HG03097 (cell line): ENCODE measurements around the gene ESPN.
"Not testable (repeated sequence)": the region's sequence is repeated elsewhere in the genome, so short reads cannot be mapped to it uniquely, and the experiment has no call there.

Source experiments
- ATAC-seq: cut with Tn5 transposase; IDR thresholded peaks from one replicate; pipeline ENCODE4 v1.9.1; 2021; ENCODE audit not compliant: unreplicated experiment, low FRiP score

Gene ESPN

GRCh38 chr1:6426277-6426971 is 1.8 kb downstream of the ESPN start:
- no peak for ATAC-seq

GRCh38 chr1:6426972-6427350 is 2.4 kb downstream of the ESPN start:
- no peak for ATAC-seq

DNA sequence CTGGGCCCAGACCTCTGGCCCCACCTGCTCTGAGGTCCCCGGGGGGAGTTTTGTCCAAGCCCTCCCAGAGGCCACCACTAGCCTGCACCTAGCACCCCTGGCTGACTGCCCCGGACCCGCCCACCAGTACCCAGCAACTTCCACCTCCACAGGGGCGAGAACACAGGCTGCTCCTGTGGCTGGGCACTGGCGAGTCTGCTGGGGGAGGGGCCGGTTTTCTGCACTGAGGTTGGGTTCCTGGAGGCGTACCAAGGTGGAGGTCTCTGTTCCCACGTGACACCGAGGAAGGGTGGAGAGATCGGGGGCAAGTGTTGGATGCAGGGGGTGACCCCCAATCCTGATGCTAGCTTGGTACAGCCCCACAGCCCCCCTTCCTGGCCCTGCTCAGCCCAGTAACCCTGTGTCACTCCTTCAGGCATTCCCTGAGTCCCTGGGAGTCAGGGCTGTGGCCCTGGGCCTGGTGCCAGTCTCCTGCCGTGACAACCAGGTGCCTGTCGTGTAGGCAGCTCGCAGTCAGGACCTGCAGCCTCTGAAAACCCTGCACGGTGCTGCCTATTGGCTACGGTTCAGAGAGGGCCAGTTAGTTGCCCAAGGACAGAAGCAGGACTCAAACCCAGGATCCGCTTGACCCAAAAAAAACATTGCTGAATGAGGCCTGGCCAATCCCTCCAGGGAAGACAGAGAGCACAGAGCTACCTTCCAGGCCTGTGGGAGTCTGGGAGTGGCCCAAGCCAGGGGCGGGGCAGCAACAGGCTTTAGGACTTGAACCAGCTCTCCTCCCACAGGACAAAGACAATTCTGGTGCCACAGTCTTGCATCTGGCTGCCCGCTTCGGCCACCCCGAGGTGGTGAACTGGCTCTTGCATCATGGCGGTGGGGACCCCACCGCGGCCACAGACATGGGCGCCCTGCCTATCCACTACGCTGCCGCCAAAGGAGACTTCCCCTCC is 3.1 kb downstream of the ESPN start:
- ATAC-seq: no peak

GRCh38 chr1:6428453-6428852 is 3.9 kb downstream of the ESPN start:
- not testable (repeated sequence) for ATAC-seq

GRCh38 chr1:6429660-6430411 is 5.3 kb downstream of the ESPN start:
- not testable (repeated sequence) for ATAC-seq

DNA sequence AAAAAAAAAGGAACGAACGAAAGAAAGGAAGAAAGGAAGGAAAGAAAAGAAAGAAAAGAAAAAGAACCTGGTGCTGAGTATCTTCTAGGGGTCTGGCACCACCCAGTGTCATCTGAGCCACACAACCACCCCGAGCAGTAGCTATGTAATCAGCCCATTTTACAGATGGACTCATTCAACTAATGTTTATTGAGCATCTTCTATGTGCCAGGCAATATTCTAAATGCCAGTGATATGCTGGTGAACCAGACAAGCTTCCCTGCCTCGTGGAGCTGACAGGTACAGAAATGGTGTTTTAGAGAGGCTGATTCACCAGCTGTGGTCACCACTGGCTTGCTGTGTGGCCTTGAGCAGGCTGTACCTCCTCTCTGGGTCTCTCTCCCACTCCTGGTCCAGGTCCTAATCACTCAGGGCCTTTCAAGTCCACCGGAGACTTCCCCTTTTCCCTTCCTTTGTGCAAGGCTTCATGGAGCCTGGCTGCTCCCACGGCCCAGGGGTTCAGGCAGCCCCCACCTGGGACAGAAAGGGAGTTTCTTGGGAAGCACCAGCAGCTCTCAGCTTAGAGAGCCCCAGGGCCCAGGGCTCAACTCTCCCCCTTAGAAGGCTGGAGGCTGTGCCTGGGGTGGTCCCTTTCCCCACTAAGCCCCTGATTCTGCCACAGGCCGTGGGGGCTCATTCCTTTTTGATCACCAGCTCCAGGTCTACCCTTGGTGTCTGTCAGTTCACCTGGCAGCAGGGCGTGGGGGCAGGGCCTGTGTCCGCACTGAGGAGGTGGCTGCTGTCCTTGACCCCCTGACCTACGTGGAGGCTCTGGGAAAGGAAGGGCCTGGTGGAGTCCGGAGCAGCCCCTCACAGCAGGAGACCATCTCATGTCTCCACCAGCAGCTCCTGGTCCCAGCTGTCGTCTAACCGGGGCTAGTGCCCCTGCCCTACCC is 7.3 kb downstream of the ESPN start:
- not testable (repeated sequence) for ATAC-seq

- no peak for ATAC-seq
Observed at GRCh38 chr1:6434186-6434585, 9.6 kb downstream of the ESPN start.

DNA sequence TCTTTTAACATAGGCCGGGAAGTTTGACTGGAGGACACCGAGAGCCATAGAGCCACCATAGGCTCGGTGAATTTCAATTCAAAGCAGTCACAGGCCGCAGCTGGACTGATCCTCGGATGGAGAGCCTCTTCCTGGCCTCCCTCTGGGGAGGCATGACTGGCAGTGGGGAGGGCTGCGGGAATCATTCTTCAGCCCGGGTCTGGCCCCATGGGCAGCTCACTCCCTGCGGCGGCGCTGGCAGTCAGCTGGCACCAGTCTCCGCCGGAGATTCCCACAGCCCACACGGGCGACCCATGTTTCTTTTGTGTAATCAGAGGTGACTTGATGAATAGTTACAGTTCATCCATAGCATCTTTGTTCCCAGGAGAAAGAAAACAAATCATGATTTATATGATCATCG is 10.6 kb downstream of the ESPN start:
- ATAC-seq: no peak

GRCh38 chr1:6435547-6435946 is 11.0 kb downstream of the ESPN start:
- no peak for ATAC-seq

- not testable (repeated sequence) for ATAC-seq
Observed at GRCh38 chr1:6436277-6436676, 11.7 kb downstream of the ESPN start.

DNA sequence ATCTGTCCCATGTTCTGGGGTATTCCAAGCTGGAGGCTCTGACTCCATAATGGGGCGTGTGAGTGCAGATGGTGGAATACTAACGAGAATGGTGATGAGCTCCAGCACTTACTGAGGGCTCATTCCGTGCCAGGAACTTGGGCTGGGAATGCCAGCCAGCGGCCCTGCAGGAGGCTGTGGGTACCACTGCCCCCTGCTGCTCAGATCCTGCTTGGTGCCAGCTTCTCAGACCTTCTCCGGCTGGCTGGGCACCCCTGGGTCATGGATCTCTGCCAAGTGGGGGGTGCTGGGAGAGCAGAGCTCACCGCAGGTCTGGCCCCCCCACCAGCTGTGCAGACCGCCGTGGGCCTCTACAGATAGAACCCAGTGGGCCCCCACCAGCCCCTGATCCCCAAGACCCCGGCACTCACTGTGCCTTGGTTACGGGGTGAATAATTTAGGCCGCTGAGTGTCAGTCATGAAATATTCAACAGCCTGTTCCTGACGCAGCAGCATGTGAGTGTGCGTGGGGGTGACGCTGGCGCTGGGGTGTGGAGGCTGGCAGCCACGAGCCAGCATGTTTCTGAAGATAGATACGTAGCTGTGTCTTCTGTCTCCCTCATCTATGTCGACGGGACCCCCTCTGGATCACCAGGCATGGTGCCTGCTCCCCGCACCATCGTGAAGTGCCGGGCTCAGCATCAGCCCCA is 12.6 kb downstream of the ESPN start:
- ATAC-seq: not testable (repeated sequence)

- no peak for ATAC-seq
Observed at GRCh38 chr1:6438047-6438525, 13.5 kb downstream of the ESPN start.

- no peak for ATAC-seq
Observed at GRCh38 chr1:6440198-6441126, 15.9 kb downstream of the ESPN start.

- ATAC-seq: no peak
Observed at GRCh38 chr1:6441586-6441985, 17.0 kb downstream of the ESPN start.

DNA sequence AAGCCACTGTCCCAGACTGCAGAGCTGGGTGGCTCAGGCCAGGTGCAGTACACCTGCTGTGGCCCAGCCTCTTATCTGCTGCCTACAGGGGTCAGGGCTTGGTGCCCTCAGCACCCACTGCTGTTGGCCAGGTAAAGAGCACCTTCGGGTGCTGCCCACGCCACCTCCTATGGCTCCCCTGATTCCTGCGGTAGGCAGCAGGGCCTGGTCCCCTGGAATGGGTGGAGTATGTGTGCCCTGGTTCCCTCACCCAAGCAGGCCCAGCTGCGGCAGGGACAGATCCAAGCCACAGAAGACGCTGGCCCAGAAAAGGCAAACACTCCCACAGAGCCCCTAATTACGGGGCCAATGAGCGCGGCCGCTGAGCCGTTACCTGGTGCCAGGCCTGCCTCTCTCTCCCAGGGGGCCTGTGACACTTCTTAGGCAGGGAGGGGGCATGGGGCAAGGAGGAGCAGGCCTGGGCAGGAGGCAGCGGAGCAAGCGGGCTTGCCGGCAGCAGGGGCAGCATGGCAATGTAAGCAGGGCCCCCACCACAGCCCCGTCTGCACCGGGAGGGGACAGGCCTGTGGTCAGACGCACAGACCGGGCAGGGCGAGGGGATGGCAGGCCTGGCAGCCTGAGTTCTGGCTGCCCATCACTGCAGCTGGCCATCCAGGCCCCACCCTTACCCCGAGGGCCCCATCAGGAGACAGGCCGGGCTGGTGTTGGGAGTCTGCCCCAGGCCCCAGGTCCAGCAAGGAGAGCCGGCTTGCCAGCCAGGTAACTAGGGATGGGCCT is 19.0 kb downstream of the ESPN start:
- ATAC-seq: no peak

DNA sequence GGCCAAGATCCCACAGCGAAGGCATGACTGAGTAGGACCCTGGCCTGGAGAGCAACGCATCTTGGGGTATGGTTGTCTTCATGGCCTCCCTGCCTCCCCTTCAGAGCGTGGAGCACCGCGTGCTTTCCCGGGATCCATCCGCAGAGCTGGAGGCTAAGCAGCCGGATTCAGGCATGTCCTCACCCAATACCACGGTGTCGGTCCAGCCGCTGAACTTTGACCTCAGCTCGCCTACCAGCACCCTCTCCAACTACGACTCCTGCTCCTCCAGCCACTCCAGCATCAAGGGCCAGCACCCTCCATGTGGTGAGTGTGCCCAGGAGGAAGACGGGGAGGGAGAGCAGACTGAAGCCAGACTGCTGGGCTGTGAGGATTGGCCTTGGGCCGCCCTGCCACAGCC is 19.8 kb downstream of the ESPN start:
- no peak for ATAC-seq

- ATAC-seq: no peak
Observed at GRCh38 chr1:6445062-6445763, 20.6 kb downstream of the ESPN start.
